ENCODE measurements around the gene EPB41L2.
"Not testable (repeated sequence)": the region's sequence is repeated elsewhere in the genome, so short reads cannot be mapped to it uniquely, and the experiment has no call there.

EPB41L2 gene

DNA sequence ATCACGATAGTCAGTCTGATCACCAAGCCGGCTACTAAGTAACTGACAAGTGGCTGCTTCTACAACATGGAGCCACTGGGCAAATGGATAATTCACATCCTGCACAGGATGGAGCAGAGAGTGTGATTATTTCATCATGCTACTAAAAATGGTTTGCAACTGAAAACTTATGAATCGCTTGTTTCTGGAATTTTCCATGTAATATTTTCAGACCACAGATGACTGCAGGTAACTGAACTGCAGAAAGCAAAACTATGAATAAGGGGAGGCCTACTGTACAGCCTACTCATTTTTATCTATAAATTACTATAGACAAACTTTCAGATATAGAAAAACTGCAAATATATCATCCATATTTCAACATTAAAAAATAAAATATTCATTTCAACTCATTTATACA, 91.5 kb downstream of the EPB41L2 start:
- no peak for FAIRE-seq

DNA sequence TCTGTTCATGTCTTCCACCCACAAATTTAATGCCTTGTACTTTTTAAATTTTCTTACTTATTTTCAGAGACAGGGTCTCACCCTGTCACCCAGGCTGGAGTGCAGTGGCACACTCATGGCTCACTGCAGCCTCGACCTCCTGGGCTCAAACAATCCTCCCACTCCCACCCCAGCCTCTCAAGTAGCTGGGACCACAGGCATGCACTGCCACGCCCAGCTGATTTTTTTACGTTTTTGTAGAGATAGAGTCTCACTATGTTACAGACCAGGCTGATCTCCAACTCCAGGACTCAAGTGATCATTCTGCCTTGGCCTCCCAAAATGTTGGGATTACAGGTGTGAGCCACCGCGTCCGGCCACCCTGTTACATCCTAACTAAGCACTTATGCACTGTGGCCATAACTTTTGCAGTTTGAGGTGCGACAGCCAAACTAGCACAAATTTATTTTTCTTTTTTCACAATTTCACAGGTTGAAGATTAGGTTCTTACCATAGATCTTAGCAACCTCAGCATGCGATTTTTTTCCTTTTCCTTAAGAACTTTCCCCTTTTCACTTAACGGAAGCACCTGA, 92.1 kb downstream of the EPB41L2 start:
- no peak for FAIRE-seq

DNA sequence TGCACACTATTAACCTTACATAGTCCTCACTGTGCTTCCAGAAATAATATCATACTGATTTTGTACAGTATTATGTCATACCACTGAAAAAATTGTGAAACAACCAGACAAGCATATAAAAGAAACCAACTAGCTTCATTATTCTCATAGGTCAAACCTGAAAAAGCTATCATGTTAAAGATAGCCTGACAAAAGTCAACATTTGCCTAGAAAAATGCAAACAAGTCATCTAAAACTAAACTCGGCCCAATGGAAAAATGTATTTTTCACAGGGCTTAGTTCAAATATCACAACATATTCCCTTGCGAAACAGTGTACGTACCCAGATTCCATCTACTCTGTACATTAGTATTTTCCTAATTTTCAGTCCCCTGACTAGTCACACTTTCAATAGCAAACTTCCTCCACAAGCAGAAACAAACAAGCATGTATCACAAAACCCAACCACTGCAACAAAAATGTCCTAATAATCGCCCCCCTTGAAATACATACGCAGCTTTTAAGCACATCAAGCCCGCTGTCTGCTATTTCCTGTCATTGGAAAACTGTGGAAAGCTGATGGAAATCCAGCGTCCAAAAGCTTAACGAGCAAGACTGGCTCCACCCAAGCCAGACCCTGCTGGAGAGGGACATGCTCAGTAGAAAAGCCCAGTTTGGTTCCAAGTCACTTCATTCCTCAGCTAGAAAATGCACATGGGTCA, 93.1 kb downstream of the EPB41L2 start:
- FAIRE-seq, result no peak

DNA sequence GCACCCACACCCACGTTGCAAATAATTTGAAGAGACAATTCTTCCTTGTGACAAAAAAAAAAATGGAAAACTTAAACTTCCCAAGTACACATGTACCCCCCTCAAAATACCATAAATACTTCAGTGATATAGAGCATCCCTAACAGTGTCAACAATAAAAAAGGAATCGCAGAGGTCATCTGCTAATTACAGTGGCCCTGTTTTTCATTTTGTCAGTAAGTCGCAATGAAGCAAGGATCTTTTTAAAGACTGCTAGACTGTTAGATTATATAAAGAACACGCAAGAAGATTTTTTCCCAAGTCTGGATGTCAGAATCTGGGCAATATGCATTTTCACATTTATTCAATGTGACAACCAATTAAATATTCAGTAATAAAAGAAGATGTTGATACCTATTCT, 93.9 kb downstream of the EPB41L2 start:
- no peak for FAIRE-seq

DNA sequence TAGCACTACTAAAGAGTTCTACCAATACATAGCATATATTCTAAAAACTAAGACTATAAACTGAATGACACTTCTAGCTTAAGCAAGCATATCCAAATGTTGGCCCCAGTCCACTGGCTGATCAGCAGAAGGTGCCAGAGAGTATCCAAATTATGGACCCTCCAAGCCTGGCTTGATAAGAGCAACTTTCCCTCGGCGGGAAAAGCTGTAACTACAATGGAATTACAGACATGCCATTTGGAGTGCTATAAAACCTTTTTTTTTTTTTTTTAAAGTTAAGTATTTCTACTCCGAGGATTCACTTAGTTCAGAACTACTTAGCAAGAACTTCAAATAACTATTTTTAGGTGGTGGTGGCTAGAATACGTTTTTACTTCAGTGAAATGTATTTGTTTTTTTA, 94.6 kb downstream of the EPB41L2 start:
- FAIRE-seq, result no peak

DNA sequence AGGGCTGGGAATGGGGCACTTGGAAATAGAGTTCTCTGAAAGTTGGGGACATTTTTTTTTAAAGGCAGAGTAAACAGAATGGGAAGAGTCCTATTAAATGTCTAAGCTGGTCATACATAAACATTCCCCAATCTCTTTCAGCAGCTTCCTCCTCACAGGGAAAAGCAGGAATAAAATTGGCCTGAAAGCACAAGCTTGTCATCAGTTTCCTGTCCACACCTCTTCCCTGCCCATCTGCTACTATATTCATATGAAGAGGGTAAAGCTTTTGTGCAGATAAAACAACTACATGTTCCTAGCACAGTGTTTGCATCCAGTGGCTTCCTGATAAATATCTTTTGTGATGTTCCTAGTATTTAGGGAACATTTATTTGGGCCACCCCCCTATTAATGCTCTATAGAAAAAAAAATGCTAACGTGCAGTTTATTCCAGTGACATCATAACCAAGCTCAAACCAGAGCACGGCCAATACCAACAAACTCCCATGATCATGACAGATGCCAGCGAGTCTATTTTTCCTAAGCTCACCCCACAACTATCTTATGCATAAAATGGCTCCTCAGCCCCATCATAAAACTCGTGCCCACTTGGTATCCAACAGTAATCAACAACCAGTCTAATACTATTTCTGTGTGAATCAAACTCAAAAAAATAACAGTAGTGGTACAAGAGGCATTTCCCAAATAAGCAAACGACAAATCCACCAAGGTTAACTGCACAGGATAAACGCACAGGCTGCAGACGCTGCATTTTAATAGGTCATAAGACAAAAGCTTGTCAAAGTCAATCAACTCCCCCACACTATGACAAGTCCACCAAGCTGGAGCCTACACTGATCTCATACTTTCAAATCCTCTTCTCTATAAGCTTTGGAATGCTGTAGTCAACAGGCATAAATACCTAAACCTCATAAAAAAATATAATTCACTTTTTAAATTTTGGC, 95.3 kb downstream of the EPB41L2 start:
- no peak for FAIRE-seq

DNA sequence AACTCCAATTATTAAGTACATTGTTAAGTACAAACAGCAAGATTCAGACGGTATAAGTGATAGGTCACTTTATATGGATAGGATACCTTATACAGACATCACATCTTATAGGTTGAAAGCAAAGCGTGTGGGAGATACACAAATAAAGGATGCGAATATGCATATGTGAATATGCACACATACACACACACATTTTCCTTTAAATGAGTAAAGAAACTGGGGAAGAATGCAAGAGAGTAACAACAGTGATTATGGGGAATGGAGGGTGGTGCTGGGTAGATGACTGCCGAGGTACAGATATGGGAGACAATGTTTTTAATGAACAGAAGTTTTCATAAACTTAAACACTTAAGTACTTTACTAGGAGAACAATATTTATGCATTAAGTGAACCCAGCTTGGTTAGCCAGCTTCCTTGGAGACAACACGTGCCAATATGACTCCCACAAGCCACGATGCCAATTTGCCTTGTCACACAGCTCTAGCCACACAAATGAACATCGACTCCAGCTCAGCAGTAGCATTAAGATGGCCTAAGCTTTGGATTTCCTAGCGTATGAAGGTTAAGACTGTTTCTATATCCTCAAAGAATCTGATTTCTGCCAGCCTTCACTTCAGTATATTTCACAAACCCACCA, 96.6 kb downstream of the EPB41L2 start:
- no peak for FAIRE-seq

DNA sequence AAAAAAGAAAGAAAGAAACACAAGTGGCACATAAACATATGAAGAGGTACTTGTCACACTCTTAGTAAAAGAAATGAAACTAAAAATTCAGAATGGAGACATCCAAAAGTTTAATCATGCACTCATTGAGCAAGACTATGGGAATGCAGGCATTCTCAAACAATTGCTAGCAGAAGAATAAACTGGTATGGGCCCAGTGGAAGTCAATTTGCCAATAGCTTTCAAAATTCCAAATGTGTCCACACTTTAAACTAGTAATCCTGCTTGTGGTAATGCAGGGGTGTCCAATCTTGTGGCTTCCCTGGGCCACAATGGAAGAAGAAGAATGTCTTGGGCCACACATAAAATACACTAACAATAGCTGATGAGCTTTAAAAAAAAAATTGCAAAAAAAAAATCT, 97.4 kb downstream of the EPB41L2 start:
- FAIRE-seq, result no peak

DNA sequence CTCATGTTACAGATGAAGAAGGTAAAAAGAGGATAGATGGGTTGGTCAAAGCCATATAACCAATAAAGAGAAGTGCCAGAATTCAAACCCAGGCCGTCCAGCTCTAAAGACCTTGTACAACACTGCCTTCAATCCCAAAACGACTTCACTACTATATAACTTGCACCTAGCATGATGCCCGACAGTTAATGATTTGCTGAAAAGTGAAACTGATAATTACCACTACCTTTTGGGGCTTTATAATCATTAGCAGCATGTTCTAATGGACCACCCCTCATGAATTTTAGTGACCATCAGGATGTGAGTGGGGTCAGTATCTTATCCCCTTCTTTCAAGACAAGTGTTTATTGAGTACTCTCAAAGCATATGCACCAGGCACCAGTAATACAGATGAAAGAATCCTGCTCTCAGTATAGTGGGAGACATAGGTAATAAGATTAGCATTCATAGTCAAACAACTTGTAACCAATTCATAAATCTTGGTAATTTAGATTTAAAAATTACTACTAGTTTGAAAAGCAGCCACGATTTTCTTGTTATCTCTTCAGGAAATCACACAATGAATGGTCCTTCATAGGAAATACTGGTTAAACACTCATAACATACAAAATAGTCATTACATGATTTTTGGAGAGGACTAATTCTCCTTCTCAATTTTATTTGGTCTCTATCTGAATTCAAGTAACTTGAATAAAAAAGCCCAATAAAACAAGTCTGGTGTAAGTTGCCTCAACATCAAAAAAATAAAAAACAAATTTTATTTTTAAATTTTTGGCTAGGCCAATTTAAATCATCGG, 98.0 kb downstream of the EPB41L2 start:
- no peak for FAIRE-seq

DNA sequence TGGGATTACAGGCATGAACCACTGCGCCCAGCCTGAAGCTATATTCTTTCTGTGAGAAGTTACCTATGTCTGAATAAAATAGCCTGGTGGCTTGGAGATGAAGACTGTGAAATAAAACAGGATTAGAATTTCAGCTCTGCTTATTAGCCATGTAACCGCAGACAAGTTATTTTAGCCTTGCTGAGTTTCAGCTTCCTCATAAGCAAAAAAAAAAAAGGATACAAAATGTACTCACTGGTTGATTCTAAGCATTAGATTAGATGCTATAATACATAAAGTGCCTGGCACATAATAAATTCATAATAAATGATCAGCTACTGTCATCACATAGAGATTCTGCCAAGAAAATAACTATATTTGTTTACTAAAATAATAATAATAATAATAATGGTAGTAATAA, 98.8 kb downstream of the EPB41L2 start:
- no peak for FAIRE-seq

DNA sequence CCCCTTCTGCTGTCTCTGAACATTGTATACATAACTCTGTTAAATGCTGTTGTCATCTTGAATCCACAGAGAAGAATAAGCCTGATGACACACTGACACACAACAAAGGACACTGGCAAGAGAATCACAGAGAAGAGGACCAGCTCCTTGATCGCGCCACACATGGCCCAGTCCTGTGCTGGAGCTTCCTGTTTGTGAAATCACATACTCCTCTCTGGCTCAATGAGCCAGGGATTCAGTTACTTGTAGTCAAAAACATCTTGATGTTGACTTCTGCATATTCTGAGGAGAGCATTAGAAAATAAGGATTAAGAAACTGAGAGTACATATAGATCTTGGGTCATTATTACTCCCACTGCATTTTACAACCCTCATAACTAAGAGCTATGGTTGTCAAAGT, 100.1 kb downstream of the EPB41L2 start:
- FAIRE-seq, result no peak

DNA sequence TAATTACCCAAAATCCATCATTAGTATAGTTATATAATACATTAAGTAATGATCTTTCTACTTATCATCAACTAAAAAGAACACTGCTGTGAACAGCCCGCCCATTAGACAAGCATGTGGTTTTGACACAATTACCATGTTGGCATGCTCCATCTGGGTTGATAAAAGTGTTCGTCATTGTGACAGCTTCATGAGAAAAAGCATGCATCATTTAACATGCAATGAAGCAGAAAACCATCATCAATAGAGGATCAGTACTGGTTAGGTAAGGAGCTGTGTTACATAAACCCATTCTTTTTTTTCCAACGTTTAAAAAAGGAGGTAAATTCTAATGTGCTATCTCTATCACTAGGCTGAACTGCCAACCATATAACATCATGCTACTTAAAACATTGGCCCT, 101.9 kb downstream of the EPB41L2 start:
- no peak for FAIRE-seq

DNA sequence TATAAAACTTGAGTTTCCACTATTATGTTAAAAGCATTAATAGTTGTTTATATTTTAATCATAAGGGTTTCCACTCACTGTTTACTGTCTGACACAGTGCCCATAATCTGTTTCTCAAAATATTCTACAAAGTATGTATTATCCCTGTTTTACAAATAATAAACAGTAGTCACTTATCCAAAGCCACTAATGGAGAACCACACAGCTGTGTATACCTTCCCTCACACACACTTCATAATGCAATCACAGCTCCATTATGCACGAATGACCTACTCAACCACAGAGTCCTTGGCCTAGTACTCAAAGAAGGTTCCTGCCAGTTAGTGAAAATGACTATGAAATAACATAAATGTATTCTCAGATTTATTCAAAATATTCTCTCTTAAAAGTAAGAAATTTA, 103.1 kb downstream of the EPB41L2 start:
- FAIRE-seq, result no peak

DNA sequence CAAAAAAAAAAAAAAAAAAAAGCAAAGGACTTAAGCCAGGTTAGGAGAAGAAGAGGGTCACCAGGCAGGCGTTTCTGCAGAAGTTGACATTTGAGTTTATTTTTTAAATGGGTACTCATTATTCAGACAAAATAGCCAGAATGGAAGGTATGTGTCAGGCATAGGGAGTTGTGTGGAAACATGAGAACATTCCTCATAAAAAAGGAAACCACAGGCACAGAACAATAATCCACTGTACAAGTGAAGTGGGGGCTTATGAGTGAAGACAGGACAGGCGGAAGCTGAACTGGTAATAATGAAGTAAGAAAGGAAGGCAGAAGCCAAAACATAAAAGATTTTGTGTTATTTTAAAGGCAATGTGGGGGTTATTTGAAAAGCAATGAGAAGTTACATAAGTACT, 104.6 kb downstream of the EPB41L2 start:
- FAIRE-seq, result no peak

DNA sequence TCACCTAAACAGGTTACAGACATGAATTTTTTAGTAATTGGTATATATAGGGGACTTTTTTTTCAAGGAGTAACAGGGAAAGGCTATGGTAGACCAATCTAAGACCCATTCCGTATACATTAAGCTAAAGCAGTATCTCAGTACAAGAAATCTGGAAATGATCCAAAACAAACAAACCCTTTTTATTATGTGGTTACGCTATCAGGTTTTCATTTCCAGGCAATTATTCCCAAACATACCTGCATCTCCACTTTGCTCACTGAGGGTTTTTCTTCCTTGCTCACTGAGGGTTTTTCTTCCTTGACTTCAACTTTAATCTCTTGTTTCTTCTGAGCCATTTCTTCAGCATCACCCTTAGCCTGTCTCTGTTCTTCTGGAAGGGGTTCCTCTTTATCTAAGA, 107.3 kb downstream of the EPB41L2 start:
- no peak for FAIRE-seq

DNA sequence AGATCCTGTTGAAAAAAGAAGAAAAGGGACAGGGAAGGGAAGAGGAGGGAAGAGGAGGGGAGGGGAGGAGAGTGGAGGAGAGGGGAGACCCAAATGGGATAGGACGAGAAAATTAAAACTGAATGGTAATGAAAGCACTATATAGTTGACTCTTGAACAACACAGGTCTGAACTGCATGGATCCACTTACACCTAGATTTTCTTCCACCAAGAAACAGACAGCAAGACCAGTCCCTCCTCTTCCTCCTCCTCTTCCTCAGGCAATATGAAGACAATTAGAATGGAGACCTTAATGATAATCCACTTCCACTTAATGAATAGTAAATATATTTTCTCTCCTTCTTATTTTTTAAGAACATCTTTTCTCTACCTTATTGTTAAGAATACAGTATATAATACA, 113.5 kb downstream of the EPB41L2 start:
- no peak for FAIRE-seq

DNA sequence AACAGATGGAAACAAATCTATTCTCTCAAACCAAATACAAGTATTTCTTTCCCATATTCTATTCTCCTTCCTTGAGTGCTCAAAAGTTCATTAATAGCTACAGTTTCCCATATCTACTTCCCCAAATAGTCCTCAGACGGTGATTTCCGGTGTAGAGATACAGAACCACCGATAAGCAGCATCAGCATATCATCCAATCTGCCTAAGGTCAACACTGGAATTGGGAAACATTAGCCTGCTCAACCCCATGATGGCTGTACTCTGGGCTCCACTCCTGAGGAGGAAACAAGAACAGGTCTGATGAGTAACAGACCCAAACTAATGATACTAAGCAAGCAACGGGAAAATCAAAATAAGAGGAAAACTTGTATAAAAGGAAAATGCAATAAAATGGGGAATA, 115.6 kb downstream of the EPB41L2 start:
- FAIRE-seq, result no peak

DNA sequence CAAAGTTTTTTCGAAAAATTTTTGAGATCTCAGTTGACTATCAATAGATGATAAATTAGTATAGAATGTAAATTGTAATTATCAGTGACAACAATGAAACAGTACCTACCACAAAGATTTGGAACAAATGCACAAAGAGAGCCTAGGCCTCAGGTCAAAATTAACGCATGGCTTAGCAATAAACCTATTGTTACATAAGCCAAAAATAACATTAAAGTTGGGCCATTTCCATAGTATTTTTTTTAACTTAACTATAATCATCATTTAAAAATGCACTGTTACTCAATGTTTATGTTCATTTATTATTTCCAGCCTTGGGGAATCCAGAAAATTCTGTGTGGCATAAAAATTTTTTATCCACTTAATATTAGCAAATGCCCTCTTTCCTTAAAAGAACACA, 117.0 kb downstream of the EPB41L2 start:
- no peak for FAIRE-seq

DNA sequence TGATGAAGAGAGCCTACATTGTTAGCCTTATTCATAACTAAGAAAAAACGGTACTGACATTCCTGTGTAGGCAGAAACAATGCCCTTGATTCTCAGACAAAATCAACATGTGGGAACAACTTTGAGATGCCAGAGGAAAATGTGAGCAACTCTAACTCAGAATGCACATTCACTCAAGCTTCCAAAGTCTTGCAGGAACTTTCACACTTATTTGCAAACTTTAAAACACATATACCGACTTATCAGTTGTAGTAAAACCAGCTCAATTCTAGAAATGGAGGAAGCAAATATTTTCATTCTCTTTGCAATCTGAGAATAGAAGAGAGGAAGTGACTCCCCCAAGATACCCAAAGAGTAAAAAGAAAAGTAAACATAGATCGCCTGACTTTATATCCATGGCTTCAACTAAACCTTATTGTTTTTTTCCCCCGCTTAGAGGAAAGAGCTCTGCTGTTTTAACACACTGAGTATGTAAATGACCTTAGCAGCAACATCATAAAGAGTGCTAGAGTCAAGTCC, 117.6 kb downstream of the EPB41L2 start:
- FAIRE-seq, result no peak

DNA sequence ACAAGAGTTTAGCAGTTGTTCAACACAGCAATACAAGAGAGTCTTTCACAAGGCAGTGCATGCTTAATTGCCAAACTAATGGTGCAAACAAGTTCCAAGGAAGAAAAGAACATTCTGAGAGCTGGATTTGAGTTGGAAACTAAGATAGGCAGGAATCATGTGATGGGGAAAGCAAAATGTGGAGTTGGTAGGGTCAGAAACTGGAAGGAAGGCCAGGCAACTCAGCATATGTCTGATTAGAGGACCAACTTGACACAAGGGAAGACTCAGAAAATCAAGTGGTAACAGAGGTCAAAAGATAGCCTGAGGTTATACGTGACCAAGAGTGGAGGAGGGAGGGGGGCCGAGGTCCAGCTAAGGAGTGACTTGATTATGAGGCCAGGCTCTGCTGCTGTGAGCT, 118.6 kb downstream of the EPB41L2 start:
- FAIRE-seq, result no peak

DNA sequence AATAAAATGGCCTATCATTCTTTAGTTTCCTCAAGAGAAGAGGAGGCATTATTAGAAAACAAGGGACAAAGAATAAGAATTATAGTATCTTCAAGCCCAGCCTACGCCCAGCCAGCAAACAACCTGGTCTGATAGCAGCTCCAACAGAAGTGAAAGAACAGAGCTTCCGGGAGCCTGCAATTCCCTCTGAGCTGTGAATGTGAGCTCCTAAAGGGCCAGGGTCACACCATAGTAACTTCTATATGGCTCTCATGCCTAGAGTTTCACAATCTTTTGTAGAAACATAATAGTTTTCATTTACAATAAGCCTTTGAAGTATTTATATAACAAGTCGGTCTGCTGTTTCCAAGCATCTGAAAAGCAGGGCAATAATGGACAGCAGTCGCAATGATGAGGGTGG, 119.3 kb downstream of the EPB41L2 start:
- no peak for FAIRE-seq

DNA sequence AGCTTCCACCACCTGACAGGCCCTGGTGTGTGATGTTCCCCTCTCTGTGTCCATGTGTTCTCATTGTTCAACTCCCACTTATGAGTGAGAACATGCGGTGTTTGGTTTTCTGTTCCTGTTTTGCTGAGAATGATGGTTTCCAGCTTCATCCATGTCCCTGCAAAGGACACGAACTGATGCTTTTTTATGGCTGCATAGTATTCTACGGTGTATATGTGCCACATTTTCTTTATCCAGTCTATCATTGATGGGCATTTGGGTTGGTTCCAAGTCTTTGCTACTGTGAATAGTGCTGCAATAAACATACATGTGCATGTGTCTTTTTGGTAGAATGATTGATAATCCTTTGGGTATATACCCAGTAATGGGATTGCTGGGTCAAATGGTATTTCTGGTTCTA, 120.3 kb downstream of the EPB41L2 start:
- not testable (repeated sequence) for FAIRE-seq
